ENCODE measurements around the gene EIF1B. TPM values are rescaled to one million over a fixed set of nuclear protein-coding genes. Genes with fewer than 3 reads are reported as not detected.
"Not testable (repeated sequence)": the region's sequence is repeated elsewhere in the genome, so short reads cannot be mapped to it uniquely, and the experiment has no call there.

EIF1B gene
- 10 to 100 TPM; 35.1 to 39.2 TPM for total RNA-seq

DNA sequence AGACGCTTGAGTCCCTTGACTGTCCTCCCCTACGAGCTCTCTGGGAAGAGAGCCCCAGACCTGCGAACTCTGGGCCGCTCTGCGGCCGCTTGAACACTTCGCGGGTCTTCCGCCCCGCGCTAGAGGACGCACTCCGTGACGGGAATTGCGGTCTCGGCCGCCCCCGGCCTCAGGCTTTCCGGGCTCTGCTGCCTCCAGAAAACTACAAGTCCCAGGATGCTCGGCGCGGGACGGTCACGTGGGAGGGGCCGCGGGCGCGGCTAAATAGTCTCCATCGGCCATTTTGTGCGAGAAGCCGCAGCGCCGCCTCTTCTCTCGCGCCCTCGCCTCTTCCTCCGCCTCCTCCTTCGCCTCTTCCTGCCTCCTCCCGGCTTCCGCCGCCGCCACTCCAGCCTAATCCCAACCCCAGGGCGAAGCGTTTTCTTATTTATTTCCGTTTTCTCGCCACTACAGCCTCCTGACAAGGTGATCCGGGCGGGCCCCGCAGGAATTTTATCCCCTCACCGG, at the start of gene EIF1B:
EIF1B (plus strand) TSS at position 290 of the 507 bp plus-strand sequence. CDS start 235 bp downstream, outside the sequence.
- H3K4me1 Mint-ChIP-seq = peaks cover 25% of the 10 kb centered on the region
- ChIA-PET CTCF (interaction anchor here (0.6 to 1.8 kb wide), 6 partner anchors 8 to 273 kb away, joined by 3 to 11 read pairs (median 6); no protein-coding TSS in a partner anchor), POLR2A (interaction anchor here (0.7 to 1.2 kb wide), 4 partner anchors 28 to 890 kb away, joined by 3 to 5 read pairs (median 4); partner anchors contain the start of genes CTNNB1 and RPL14)
- H3K27ac Mint-ChIP-seq = peak within 1 kb of the TSS; percentile 99
- ATAC-seq (peak; percentile 92), DNase-seq (peak; percentile 99)
- H3K27me3 Mint-ChIP-seq = no peaks in the 10 kb centered on the region
- no peaks in the 10 kb centered on the region for H3K9me3 Mint-ChIP-seq (ENCODE audit: low read depth)
- intact Hi-C loops (cut with DNase I, micrococcal nuclease) = loop anchor here (1.0 to 5.0 kb wide), 8 partner anchors 28 to 1653 kb away; partner anchors contain the start of genes RPL14 (in 2 of the 2), RPSA (in 2 of the 2), ZNF621 (in 2 of the 2) and CTNNB1 (in 1 of the 2)
- H3K4me3 Mint-ChIP-seq = peak within 1 kb of the TSS; percentile 100
- H3K36me3 Mint-ChIP-seq (ENCODE audit: low read depth) = peaks cover 29% of the 10 kb centered on the region

DNA sequence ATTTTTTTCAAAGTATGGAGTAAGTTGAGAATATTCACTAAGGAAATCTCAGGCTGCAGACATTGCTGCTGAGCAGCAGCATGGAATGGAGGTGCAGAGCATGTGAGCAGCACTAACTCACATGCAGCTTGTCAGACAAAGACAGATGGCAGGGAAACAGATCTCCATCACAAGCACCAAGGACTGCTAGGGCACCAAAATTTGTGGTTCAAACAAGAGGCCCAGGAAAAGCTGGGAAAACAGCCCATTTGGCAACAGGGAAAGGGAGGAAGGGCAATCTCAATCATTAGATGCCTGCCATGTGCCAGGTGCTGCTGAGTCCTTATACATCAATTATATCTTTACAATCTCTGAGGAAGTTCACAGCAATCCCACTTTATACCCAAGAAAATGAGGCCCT, 47.2 kb upstream of the EIF1B start:
- intact Hi-C loops (cut with DNase I, micrococcal nuclease) = no loop called here
- Mint-ChIP-seq H3K27ac (no peak overlapping the region), H3K36me3 (ENCODE audit: low read depth) (no peaks in the 10 kb centered on the region), H3K4me3 (no peak overlapping the region), H3K27me3 (no peaks in the 10 kb centered on the region), H3K4me1 (no peaks in the 10 kb centered on the region), H3K9me3 (ENCODE audit: low read depth) (no peaks in the 10 kb centered on the region)
- DNase-seq = no peak
- CTCF ChIA-PET = no interaction called here
- ATAC-seq = no peak
- POLR2A ChIA-PET = no interaction called here

DNA sequence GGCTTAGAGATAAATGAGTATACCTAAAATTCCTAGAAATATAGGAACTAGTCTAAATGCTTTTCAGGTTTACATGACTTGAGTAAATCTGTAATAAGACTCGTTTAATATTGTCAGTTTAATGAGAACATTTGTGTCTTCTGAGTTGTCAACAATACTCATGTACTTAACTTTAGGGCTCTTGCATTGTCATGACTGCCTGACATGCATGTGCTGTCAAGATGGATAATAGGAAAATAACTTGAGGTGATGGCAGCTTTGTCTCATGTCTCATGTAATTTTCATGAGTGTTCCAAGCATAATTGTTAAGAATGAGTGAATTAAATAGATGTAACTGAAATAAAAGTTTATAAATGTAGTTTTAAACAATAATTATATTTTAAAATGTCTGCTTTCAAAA, 45.1 kb upstream of the EIF1B start:
- H3K9me3 Mint-ChIP-seq (ENCODE audit: low read depth) = no peaks in the 10 kb centered on the region
- no peaks in the 10 kb centered on the region for H3K4me1 Mint-ChIP-seq
- H3K36me3 Mint-ChIP-seq (ENCODE audit: low read depth) = no peaks in the 10 kb centered on the region
- DNase-seq (no peak), ATAC-seq (no peak)
- POLR2A ChIA-PET = no interaction called here
- CTCF ChIA-PET = interaction anchor here (0.6 kb wide), 1 partner anchor 32 kb away, joined by 3 read pairs; no protein-coding TSS in a partner anchor
- no peaks in the 10 kb centered on the region for H3K27me3 Mint-ChIP-seq
- H3K27ac Mint-ChIP-seq = no peak overlapping the region
- H3K4me3 Mint-ChIP-seq = no peak overlapping the region
- intact Hi-C loops (cut with DNase I, micrococcal nuclease) = no loop called here

DNA sequence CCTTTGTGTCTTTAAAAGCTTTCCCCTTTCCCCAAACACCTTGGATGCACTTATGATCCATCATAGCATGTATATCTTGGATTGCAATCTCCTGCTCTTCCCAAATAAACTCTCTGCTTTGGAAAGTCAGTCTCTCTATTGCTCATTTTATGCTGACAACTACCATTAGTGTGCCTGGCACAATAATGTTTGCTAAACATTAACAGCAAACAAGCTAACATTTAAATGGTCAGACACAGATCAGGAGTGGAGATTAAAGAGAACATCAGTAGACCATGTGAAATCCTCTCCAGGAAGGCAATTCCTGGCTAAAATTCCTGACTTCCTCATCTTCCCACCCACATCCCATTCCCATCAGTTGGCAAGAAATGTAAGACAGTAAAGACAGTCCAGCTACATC, 44.3 kb upstream of the EIF1B start:
- no peaks in the 10 kb centered on the region for H3K9me3 Mint-ChIP-seq (ENCODE audit: low read depth)
- H3K27ac Mint-ChIP-seq = no peak overlapping the region
- H3K4me1 Mint-ChIP-seq = no peaks in the 10 kb centered on the region
- DNase-seq (no peak), ATAC-seq (no peak)
- H3K36me3 Mint-ChIP-seq (ENCODE audit: low read depth) = no peaks in the 10 kb centered on the region
- H3K4me3 Mint-ChIP-seq = no peak overlapping the region
- intact Hi-C loops (cut with DNase I, micrococcal nuclease) = no loop called here
- POLR2A ChIA-PET = no interaction called here
- H3K27me3 Mint-ChIP-seq = no peaks in the 10 kb centered on the region
- CTCF ChIA-PET = interaction anchor here (0.6 to 1.0 kb wide), 2 partner anchors 31 to 54 kb away, joined by 3 read pairs; no protein-coding TSS in a partner anchor

DNA sequence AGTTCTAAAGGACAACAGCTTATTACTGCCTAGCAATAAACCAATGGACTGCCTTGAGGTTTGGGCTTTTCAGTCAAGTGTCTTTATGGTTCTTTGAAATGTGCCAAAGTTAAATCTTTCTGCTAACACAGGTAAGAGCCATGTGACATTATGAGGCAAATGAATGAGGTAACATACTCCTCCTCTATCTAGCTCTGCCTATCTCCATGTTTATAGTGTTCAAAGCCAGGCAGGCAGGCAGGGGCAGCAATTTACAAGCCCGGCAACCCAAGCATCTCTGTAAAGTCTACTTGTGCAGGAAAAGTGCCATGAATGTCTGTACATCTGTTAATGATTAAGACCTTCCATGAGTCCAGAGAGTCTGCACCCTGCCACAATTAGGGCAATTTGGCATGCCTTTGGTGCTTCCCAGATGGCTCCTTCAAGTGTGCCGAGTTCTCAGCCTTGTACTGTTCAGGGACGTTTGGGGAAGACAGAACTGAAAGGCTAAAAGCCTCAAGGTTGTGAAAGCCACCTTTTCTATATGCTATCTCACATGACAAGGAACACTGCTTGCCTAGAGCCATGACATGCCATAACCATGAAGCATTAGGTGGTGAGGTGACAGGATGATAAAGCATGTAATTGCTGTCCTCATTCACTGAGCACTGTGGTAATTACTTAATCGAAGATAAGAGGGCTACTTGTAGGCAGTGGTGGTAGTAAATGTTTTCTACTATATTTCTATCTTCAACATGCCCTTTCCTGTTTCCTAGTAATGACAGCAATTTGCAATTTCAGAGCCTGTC, 41.4 kb upstream of the EIF1B start:
- Mint-ChIP-seq H3K27me3 (no peaks in the 10 kb centered on the region), H3K9me3 (ENCODE audit: low read depth) (no peaks in the 10 kb centered on the region), H3K4me3 (no peak overlapping the region), H3K27ac (no peak overlapping the region), H3K4me1 (no peaks in the 10 kb centered on the region), H3K36me3 (ENCODE audit: low read depth) (peaks cover 4% of the 10 kb centered on the region)
- CTCF ChIA-PET = interaction anchor here (0.6 kb wide), 1 partner anchor 457 kb away, joined by 3 read pairs; no protein-coding TSS in a partner anchor
- no peak for DNase-seq
- intact Hi-C loops (cut with DNase I, micrococcal nuclease) = no loop called here
- POLR2A ChIA-PET = no interaction called here
- ATAC-seq = no peak

DNA sequence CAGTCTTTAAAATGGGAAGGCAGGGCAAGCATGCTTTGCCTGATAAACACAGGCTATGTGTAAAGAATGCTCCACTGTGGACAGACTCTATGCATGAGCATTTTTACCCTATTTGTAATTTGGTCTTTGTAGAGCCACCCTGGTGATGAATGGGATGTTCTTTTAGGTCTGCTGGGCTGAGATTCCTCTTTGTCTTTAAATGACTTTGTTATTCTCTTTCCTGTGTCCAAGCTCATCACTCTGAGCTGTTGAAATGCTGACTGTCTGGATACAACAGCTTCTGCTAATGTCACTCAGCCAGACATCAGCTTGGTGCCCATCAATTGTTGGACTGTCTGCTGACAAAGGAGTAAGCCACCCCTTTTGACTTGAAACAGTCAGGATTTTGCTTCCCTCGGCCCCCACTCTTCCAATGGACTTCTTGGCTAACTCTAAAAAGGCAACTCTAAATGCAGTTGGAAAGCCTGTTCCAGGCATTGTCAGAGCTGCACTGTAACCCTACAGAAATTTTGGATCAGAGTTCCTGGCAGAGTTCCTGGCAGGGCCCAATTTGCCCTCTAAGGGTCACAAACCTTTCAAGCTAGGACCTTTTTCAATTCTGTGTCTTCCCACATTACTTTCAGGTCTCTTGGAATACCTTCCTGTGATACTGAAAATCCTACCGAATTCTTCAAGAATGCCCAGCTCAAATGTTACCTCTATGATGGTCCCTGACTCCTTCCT, 40.5 kb upstream of the EIF1B start:
- DNase-seq (no peak), ATAC-seq (no peak)
- Mint-ChIP-seq H3K27ac (no peak overlapping the region), H3K4me1 (no peaks in the 10 kb centered on the region), H3K4me3 (no peak overlapping the region), H3K36me3 (ENCODE audit: low read depth) (peaks cover 5% of the 10 kb centered on the region), H3K27me3 (no peaks in the 10 kb centered on the region), H3K9me3 (ENCODE audit: low read depth) (no peaks in the 10 kb centered on the region)
- ChIA-PET CTCF (interaction anchor here (0.6 to 1.0 kb wide), 2 partner anchors 11 to 238 kb away, joined by 3 to 4 read pairs; no protein-coding TSS in a partner anchor), POLR2A (no interaction called here)
- intact Hi-C loops (cut with DNase I, micrococcal nuclease) = no loop called here

DNA sequence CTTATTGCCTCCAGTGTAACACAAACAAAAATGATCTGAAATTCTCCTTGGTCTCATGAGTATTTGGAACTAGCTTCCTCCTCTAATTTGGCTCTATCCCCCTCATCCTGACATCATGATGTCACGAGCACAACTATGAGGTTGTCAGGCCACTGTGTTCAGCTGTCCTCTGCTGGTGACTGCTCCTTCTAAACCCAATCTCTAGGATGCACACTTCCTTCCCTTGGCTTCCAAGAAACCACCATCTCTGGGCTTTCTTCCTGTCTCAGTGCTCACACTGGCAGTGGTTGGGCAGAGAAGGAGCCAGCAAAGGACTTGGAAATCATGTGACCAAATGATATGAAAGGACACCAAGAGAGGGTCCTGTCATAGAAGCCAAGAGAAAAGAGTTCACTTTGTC, 30.7 kb upstream of the EIF1B start:
- Mint-ChIP-seq H3K4me3 (no peak overlapping the region), H3K36me3 (ENCODE audit: low read depth) (peaks cover 7% of the 10 kb centered on the region), H3K4me1 (no peaks in the 10 kb centered on the region), H3K27ac (no peak overlapping the region), H3K9me3 (ENCODE audit: low read depth) (no peaks in the 10 kb centered on the region), H3K27me3 (no peaks in the 10 kb centered on the region)
- no peak for DNase-seq
- intact Hi-C loops (cut with DNase I, micrococcal nuclease) = no loop called here
- ChIA-PET CTCF (no interaction called here), POLR2A (no interaction called here)
- ATAC-seq = no peak

DNA sequence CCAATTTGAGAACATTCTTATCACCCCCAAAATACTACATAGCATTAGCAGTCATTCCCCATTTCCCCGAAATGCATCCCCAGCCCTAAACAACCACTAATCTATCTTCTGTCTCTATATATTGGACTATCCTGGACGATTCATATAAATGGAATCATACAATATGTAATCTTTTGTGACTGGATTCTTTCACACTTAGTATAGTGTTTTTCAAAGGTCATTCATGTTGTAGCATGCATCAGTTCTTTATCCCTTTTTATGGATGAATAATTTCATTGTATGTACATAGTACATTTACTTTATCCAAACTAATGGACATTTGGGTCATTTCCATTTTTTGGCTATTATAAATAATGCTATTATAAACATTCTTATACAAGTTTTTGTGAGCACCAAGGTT, 27.5 kb upstream of the EIF1B start:
- no peak for DNase-seq
- H3K36me3 Mint-ChIP-seq (ENCODE audit: low read depth) = no peaks in the 10 kb centered on the region
- no peak overlapping the region for H3K27ac Mint-ChIP-seq
- intact Hi-C loops (cut with DNase I, micrococcal nuclease) = no loop called here
- no peak for ATAC-seq
- H3K9me3 Mint-ChIP-seq (ENCODE audit: low read depth) = peaks cover 3% of the 10 kb centered on the region
- no peaks in the 10 kb centered on the region for H3K27me3 Mint-ChIP-seq
- POLR2A ChIA-PET = no interaction called here
- no peak overlapping the region for H3K4me3 Mint-ChIP-seq
- H3K4me1 Mint-ChIP-seq = no peaks in the 10 kb centered on the region
- CTCF ChIA-PET = no interaction called here

DNA sequence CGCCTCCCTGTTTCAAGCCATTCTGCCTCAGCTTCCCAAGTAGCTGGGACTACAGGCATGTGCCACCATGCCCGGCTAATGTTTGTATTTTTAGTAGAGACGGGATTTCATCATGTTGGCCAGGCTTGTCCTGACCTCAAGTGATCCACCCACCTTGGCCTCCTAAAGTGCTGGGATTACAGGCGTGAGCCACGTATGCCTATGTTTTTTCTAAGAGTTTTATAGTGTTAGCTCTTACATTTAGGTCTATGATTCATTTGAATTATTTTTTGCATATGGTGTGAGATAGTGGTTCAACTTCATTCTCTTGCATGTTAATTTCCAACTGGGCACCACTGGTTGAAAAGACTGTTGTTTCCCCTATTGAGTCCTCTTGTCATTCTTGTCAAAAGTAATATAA, 26.4 kb upstream of the EIF1B start:
- DNase-seq; H3K27me3 Mint-ChIP-seq; ATAC-seq; H3K36me3 Mint-ChIP-seq (ENCODE audit: low read depth); POLR2A ChIA-PET; intact Hi-C loops (cut with DNase I, micrococcal nuclease); H3K9me3 Mint-ChIP-seq (ENCODE audit: low read depth); H3K27ac Mint-ChIP-seq; H3K4me3 Mint-ChIP-seq; CTCF ChIA-PET; H3K4me1 Mint-ChIP-seq: not testable (repeated sequence)

DNA sequence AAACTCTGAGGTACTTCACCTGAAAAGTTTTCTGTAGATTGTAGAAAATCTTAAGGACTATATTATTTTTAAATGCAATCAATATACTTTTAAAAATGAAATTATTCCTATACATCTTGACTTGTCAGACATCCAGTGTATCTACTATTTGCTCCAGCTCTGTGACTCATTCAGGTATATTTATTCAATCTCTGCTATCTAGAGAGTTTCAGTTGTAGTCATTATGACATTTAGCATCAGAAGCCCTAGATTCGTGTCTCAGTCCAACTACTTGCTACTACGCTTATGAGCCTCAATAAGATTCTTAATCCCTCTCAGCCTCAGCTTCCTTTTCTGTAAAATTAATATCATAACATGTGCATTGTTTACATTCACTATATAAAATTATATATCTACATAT, 22.3 kb upstream of the EIF1B start:
- Mint-ChIP-seq H3K4me3 (no peak overlapping the region), H3K4me1 (no peaks in the 10 kb centered on the region), H3K27ac (no peak overlapping the region), H3K27me3 (no peaks in the 10 kb centered on the region), H3K9me3 (ENCODE audit: low read depth) (peaks cover 3% of the 10 kb centered on the region), H3K36me3 (ENCODE audit: low read depth) (peaks cover 10% of the 10 kb centered on the region)
- DNase-seq = no peak
- CTCF ChIA-PET = interaction anchor here (1.1 kb wide), 1 partner anchor 20 kb away, joined by 4 read pairs; no protein-coding TSS in a partner anchor
- intact Hi-C loops (cut with DNase I, micrococcal nuclease) = no loop called here
- POLR2A ChIA-PET = no interaction called here
- ATAC-seq = no peak

DNA sequence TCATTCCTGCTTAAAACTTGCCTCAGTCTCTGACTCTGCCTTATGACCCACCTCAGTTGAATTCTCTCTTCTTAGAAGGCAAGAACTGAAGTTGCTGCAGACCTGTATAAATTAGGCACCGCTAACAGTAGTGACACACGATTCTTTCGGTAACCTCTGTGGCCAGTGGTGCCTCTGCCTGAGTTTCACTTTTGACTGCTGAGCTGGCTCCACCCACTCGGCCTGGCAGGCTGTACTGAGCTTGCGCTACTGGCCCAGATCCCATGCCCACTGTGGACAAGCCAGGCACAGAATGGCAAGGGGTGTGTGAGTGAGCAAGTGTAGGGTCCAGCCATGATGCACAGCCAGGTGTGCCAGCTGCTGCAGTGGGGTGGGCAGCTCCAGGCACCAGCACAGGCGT, 19.1 kb upstream of the EIF1B start:
- ChIA-PET POLR2A (no interaction called here), CTCF (interaction anchor here (1.0 kb wide), 1 partner anchor 95 kb away, joined by 3 read pairs; no protein-coding TSS in a partner anchor)
- DNase-seq = peak; percentile 30

More for the DNA sequence above, 19.1 kb upstream of the EIF1B start:
- Mint-ChIP-seq H3K27ac (no peak overlapping the region), H3K36me3 (ENCODE audit: low read depth) (peaks cover 16% of the 10 kb centered on the region), H3K4me3 (no peak overlapping the region), H3K4me1 (no peaks in the 10 kb centered on the region), H3K9me3 (ENCODE audit: low read depth) (peaks cover 1% of the 10 kb centered on the region), H3K27me3 (no peaks in the 10 kb centered on the region)
- intact Hi-C loops (cut with DNase I, micrococcal nuclease) = no loop called here
- ATAC-seq = peak; percentile 60
